ENCODE results near the gene CHRNG.

CHRNG gene

GRCh38 chr2:232588031-232588430 lies 48.5 kb downstream of the CHRNG start:
- TF ChIP-seq, protein P1, sequence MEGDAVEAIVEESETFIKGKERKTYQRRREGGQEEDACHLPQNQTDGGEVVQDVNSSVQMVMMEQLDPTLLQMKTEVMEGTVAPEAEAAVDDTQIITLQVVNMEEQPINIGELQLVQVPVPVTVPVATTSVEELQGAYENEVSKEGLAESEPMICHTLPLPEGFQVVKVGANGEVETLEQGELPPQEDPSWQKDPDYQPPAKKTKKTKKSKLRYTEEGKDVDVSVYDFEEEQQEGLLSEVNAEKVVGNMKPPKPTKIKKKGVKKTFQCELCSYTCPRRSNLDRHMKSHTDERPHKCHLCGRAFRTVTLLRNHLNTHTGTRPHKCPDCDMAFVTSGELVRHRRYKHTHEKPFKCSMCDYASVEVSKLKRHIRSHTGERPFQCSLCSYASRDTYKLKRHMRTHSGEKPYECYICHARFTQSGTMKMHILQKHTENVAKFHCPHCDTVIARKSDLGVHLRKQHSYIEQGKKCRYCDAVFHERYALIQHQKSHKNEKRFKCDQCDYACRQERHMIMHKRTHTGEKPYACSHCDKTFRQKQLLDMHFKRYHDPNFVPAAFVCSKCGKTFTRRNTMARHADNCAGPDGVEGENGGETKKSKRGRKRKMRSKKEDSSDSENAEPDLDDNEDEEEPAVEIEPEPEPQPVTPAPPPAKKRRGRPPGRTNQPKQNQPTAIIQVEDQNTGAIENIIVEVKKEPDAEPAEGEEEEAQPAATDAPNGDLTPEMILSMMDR (IDR thresholded peaks at IDR 0.05; ENCODE audit: control insufficient read depth, extremely low read depth, insufficient read depth): no peak
- no peak overlapping the region for H3K4me3 ChIP-seq (ENCODE audit: low read depth, low read length)
- no peak for DNase-seq (ENCODE audit: low read depth)

- DNase-seq (ENCODE audit: low read depth): peak; percentile 92
- TF ChIP-seq, protein P1 (IDR thresholded peaks at IDR 0.05; ENCODE audit: control insufficient read depth, extremely low read depth, insufficient read depth): no peak
- no peak overlapping the region for H3K4me3 ChIP-seq (ENCODE audit: low read depth, low read length)
Measured at GRCh38 chr2:232588680-232589585, 49.4 kb downstream of the CHRNG start.

DNA sequence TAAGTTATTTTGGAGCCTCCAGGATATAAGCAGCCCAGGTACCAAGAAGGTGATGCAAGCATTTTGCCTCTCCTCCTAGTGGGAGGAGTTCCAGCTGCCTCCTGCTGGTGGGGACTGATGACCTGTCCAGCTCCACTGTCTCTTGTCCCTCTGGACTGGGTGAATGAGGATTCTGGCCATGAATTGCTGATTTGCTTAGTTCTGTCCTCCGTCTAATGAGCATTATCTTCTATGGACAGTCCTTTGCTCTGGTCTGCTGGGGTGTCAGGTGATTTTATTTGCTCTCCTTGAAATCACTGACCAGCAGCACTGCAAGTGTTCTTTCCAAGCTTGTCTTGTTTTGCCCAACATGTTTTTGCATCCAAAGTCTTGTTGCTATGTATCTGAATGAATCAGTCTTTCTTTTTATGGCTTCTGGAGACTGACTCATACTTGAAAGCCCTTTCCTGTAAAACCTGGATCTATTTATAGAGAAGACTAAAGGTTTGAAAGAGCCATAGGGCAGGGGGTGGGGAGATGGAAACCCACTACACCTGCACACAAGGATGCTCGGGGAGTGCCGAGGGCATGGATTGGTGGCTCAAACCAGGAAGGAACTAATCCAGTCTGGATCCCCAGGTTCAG lies 53.4 kb downstream of the CHRNG start:
- H3K4me3 ChIP-seq (ENCODE audit: low read depth, low read length): no peak overlapping the region
- TF ChIP-seq, protein P1 (IDR thresholded peaks at IDR 0.05; ENCODE audit: control insufficient read depth, extremely low read depth, insufficient read depth): no peak
- DNase-seq (ENCODE audit: low read depth): no peak

DNA sequence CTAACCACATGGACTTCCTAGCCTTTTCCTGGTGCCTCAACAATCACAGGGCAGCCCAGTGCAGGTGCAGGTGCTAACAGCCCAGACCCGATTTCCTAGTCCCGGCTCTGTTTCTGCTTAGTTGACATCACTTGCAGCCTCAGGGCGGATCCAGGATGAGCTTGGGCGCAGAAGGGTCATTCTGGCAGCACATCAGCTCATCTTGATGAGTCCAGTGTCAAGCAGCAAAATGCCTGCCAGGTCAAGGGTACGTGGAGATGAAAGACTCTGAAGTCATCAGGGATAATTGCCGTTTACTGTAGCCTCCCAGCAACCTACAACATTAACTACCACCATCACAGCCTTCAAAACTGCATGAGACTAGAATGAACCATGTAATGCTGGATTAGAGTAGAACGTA lies 54.5 kb downstream of the CHRNG start:
- no peak overlapping the region for H3K4me3 ChIP-seq (ENCODE audit: low read depth, low read length)
- TF ChIP-seq, protein P1 (IDR thresholded peaks at IDR 0.05; ENCODE audit: control insufficient read depth, extremely low read depth, insufficient read depth): no peak
- DNase-seq (ENCODE audit: low read depth): no peak
